LHCN-M2 (cell line): ENCODE measurements around the gene UGT2A3. TPM values are rescaled to one million over a fixed set of nuclear protein-coding genes. Genes with fewer than 3 reads are reported as not detected.
A peak's percentile ranks its signal among the peaks of the same experiment; 100 is the strongest.
"Not testable (repeated sequence)": the region's sequence is repeated elsewhere in the genome, so short reads cannot be mapped to it uniquely, and the experiment has no call there.

Experiments
- DNase-seq: peaks from one replicate; pipeline ENCODE4 v3.0.0-alpha.2; 2012; ENCODE audit warnings: low read depth
- polyA plus RNA-seq: library from polyadenylated mRNA; unstranded; fragments of >200 nt; gene quantifications from one replicate; pipeline ENCODE4 v1.2.1, GENCODE V29; 2012; ENCODE audit warnings: missing spikeins
- total RNA-seq: library from RNA; depleted of rRNA; stranded (reverse); fragments of >200 nt; gene quantifications from 2 replicates; pipeline ENCODE4 v1.2.3, GENCODE V29; 2014; rRNA removed

The UGT2A3 gene
- total RNA-seq = not detected in 2 replicates
- polyA plus RNA-seq = not detected

- DNase-seq = peak; percentile 11
Observed at GRCh38 chr4:68951078-68951805, at the start of gene UGT2A3. UGT2A3 (minus strand) TSS chr4:68951804; CDS start chr4:68951760, 44 bp downstream.

- peak; percentile 44 for DNase-seq
Observed at GRCh38 chr4:68997040-68997439, 45.4 kb upstream of the UGT2A3 start.

- DNase-seq = no peak
Observed at GRCh38 chr4:68995292-68995691, 43.7 kb upstream of the UGT2A3 start.

- DNase-seq = no peak
Observed at GRCh38 chr4:68987007-68987406, 35.4 kb upstream of the UGT2A3 start.

GRCh38 chr4:68985442-68985841, 33.8 kb upstream of the UGT2A3 start:
- no peak for DNase-seq

GRCh38 chr4:68984947-68985346, 33.3 kb upstream of the UGT2A3 start:
- DNase-seq = no peak

- DNase-seq = no peak
Observed at GRCh38 chr4:68963374-68963773, 11.8 kb upstream of the UGT2A3 start.

- DNase-seq = no peak
Observed at GRCh38 chr4:68962868-68963267, 11.3 kb upstream of the UGT2A3 start.

- DNase-seq = no peak
Observed at GRCh38 chr4:68960294-68961163, 8.9 kb upstream of the UGT2A3 start.

- not testable (repeated sequence) for DNase-seq
Observed at GRCh38 chr4:68959085-68959484, 7.5 kb upstream of the UGT2A3 start.

- DNase-seq = no peak
Observed at GRCh38 chr4:68954126-68954525, 2.5 kb upstream of the UGT2A3 start.

GRCh38 chr4:68953056-68953596, 1.5 kb upstream of the UGT2A3 start:
- DNase-seq = no peak

- DNase-seq = no peak
Observed at GRCh38 chr4:68951806-68952585, 392 bp upstream of the UGT2A3 start.

GRCh38 chr4:68950033-68950432, 1.6 kb downstream of the UGT2A3 start:
- DNase-seq = no peak

- no peak for DNase-seq
Observed at GRCh38 chr4:68948985-68949384, 2.6 kb downstream of the UGT2A3 start.

- DNase-seq = no peak
Observed at GRCh38 chr4:68948044-68948743, 3.4 kb downstream of the UGT2A3 start.

- DNase-seq = no peak
Observed at GRCh38 chr4:68929076-68929737, 22.4 kb downstream of the UGT2A3 start.

- peak; percentile 50 for DNase-seq
Observed at GRCh38 chr4:68927165-68927564, 24.4 kb downstream of the UGT2A3 start.

- not testable (repeated sequence) for DNase-seq
Observed at GRCh38 chr4:68922202-68922601, 29.4 kb downstream of the UGT2A3 start.

- DNase-seq = peak; percentile 9
Observed at GRCh38 chr4:68921051-68921450, 30.6 kb downstream of the UGT2A3 start.
